Measurements from ENCODE around the gene XKR3.

Gene XKR3

DNA sequence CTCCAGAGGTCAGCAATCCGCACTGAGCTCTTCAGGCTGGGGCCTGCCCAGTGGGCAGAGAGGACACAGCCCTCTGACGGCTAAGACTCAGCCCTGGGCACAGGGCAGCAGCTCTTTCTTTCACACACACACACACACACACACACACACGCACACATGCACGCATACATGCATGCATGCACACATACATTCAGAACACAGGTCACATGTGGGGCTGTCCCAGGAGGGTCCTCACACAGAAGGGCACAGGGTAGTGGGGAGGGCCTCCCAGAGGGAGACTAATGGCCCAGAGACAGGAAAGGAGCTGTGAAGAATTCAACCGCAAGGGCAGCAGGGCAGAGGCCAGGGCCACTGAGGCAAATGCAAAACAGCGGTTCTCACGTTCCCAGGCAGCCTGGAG, 20.3 kb upstream of the XKR3 start:
- no peak for DNase-seq (ENCODE audit: low spot score)
- TF ChIP-seq, protein P1, sequence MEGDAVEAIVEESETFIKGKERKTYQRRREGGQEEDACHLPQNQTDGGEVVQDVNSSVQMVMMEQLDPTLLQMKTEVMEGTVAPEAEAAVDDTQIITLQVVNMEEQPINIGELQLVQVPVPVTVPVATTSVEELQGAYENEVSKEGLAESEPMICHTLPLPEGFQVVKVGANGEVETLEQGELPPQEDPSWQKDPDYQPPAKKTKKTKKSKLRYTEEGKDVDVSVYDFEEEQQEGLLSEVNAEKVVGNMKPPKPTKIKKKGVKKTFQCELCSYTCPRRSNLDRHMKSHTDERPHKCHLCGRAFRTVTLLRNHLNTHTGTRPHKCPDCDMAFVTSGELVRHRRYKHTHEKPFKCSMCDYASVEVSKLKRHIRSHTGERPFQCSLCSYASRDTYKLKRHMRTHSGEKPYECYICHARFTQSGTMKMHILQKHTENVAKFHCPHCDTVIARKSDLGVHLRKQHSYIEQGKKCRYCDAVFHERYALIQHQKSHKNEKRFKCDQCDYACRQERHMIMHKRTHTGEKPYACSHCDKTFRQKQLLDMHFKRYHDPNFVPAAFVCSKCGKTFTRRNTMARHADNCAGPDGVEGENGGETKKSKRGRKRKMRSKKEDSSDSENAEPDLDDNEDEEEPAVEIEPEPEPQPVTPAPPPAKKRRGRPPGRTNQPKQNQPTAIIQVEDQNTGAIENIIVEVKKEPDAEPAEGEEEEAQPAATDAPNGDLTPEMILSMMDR (IDR thresholded peaks at IDR 0.05; ENCODE audit: extremely low read depth, missing control alignments): no peak

GRCh38 chr22:16844529-16844928, 19.3 kb upstream of the XKR3 start:
- DNase-seq (ENCODE audit: low spot score): no peak

GRCh38 chr22:16838073-16838472, 12.9 kb upstream of the XKR3 start:
- DNase-seq (ENCODE audit: low spot score): no peak
- TF ChIP-seq, protein P1 (IDR thresholded peaks at IDR 0.05; ENCODE audit: extremely low read depth, missing control alignments): no peak

More at GRCh38 chr22:16844529-16844928, 19.3 kb upstream of the XKR3 start:
- TF ChIP-seq, protein P1 (IDR thresholded peaks at IDR 0.05; ENCODE audit: extremely low read depth, missing control alignments): no peak

DNA sequence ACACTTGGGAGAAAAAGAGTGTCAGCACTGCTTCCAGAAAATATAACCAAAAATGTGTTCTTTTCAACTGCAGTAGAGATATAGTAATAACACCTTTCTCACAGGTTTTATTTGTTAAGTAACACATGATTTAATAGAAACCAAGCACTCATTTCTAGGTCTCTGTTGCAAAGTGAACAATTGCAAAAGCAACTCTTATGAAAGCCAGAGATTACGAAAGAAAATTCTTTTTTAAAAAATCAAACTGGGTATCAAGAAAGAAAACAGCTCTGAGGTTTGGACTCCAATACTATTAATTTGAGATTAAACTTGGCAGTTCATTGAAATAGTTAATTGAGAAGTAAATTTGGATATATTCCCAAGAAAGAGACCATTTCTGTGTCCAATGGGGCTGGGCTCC, 9.8 kb upstream of the XKR3 start:
- TF ChIP-seq, protein P1 (IDR thresholded peaks at IDR 0.05; ENCODE audit: extremely low read depth, missing control alignments): no peak
- no peak for DNase-seq (ENCODE audit: low spot score)

GRCh38 chr22:16831257-16831656, 6.0 kb upstream of the XKR3 start:
- no peak for DNase-seq (ENCODE audit: low spot score)
- TF ChIP-seq, protein P1 (IDR thresholded peaks at IDR 0.05; ENCODE audit: extremely low read depth, missing control alignments): no peak

- TF ChIP-seq, protein P1 (IDR thresholded peaks at IDR 0.05; ENCODE audit: extremely low read depth, missing control alignments): no peak
- no peak for DNase-seq (ENCODE audit: low spot score)
Observed at GRCh38 chr22:16829985-16830384, 4.8 kb upstream of the XKR3 start.

GRCh38 chr22:16828876-16829275, 3.7 kb upstream of the XKR3 start:
- TF ChIP-seq, protein P1 (IDR thresholded peaks at IDR 0.05; ENCODE audit: extremely low read depth, missing control alignments): no peak
- DNase-seq (ENCODE audit: low spot score): no peak
